Activated CD4-positive, alpha-beta T cell treated with anti-CD3 and anti-CD28 coated beads, Interleukin-2, amount 50 U/mL, for 24 hours (primary cell): ENCODE measurements around the gene SLC25A26.
"Not testable (repeated sequence)": the region's sequence is repeated elsewhere in the genome, so short reads cannot be mapped to it uniquely, and the experiment has no call there.

Experiments used
- DNase-seq, 2 donors: peaks; one replicate each; pipeline ENCODE4 v3.0.0-alpha.2; 2020; ENCODE audit warnings: low read depth in 1 of 2, low spot score in 1 of 2

The SLC25A26 gene

DNA sequence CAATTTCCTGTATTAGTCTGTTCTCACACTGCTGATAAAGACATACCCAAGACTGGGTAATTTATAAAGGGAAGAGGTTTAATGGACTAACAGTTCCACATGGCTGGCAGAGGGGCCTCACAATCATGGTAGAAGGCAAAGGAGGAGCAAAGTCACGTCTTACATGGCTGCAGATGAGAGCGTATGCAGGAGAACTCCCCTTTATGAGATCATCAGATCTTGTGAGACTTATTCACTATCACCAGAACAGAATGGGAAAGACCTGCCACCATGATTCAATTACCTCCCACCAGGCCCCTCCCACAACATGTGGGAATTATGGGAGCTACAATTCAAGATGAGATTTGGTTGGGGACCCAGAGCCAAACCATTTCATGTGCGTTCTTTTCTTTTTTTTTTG lies 5.3 kb downstream of the SLC25A26 start:
- DNase-seq = not testable (repeated sequence)

DNA sequence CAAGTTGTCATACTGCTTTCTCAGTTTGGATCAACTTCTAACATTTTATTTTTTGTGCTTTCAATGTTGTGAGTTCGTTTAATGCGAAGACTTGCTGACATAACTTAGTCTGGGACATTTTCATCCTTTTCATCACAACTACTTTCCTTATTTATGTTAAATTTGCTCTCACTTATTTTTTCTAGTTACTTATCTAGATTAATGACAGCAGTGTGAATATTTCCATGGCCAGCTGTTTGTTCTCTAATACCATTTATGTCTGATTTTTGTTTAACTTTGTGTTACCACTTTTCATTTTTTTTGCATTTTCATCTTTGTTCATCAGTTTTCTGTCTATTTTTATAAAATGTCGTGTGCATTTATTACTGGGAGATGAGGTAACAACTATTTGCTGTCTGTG lies 6.2 kb downstream of the SLC25A26 start:
- no peak for DNase-seq

DNA sequence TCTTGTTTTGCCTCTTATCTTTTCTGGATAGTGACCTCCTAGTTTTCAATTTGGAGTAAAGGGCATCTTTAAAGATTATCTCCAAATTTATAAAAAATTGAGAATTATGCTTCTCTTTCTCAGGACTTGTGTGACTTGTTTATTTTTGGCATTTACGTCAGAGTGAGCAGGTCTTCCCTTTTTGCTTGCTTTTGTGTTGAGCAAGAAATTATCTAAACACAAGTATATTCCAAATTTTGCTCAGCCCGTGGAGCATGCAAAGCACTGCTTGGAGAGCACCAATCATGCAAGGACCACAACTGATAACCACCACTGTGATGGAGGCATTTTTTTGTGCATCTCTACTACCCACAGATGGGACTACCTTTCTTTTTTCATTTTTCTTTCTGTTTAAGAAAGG lies 7.1 kb downstream of the SLC25A26 start:
- DNase-seq = no peak

DNA sequence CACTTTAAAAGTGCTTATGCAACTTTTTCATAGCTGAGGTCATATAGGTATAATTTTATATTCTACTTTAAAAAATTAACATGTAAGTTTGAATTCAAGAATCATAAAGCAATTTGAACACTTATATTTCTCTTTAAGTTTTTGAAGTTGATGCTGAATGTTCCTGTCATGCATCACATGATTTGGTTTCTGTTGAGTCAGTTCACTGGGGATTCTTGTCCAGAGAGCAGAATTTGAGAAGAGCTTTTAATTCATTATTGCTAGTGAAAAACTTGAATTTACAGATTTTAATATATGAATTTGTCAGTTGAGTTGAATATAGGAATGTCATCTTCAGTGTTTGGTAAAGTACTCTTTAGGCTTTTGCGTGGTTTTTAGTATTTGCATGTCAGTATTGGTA lies 7.9 kb downstream of the SLC25A26 start:
- no peak for DNase-seq

DNA sequence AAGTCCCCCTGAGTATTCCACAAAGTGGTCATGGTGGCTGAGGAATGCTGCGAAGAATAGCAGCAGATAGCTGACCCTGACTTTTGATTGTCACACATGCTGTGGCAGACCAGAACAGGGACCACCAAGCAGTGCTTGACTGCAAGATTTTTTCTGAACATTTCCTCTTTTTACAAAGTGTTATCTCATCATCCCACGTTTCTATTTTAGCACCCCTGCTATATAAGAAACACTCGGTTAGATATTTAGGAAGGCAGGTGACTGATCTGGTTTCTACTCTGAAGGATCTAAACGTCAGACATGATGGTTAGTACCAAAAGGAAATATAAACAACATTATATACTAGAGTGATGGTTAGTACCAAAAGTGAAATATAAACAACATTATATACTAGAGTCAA lies 9.1 kb downstream of the SLC25A26 start:
- DNase-seq = no peak

DNA sequence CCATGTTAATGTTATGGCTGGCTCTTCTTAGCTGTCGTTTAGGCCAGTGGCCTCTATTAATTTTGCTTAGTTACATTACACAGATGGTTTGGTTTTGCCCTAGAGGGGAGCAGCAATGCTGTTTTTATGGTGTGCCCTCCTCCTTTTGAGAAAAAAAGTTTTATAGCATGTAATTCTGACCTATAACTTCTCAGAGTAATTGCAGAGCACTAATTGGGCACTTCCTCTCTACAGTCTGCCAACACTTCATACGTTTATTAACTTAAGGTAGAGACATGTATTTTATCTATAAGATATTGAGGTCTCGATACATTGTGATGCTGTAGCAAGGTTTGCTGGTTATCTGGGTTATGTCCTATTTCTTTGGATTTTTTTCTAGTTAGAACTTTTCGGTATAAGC lies 12.2 kb downstream of the SLC25A26 start:
- DNase-seq = no peak

DNA sequence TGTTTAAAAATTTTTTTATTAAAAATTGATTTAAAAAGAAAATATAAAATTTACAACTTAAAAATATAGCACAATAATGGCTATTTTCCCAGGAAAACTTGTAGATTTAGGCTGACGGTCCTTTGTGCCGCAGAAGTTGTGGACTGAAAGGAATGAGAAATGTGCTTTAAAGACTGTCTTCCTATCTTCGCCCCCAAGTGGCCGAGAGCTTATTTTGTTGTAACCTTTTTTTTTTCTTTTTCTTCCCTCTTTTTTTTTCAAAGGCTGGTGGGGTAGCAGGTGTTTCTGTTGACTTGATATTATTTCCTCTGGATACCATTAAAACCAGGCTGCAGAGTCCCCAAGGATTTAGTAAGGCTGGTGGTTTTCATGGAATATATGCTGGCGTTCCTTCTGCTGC lies 15.5 kb downstream of the SLC25A26 start:
- no peak for DNase-seq

DNA sequence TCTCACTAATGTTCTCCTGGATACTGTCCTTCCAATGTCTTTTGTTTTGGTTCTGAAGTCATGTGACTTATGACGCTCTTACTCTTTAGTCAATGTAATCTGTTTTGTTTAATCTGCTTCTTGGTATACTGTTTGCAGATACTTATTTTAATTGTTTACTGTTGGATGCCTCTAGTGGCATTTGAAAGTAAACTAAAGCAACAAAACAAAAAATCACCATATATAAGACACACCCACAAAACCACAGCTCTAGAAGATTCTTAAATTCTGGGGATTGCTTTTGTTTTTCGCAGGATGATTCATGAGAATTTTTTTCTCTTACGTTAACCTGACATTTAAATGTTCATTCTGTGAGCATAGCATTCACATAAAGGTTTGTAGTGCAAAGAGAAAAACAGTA lies 16.8 kb downstream of the SLC25A26 start:
- no peak for DNase-seq

DNA sequence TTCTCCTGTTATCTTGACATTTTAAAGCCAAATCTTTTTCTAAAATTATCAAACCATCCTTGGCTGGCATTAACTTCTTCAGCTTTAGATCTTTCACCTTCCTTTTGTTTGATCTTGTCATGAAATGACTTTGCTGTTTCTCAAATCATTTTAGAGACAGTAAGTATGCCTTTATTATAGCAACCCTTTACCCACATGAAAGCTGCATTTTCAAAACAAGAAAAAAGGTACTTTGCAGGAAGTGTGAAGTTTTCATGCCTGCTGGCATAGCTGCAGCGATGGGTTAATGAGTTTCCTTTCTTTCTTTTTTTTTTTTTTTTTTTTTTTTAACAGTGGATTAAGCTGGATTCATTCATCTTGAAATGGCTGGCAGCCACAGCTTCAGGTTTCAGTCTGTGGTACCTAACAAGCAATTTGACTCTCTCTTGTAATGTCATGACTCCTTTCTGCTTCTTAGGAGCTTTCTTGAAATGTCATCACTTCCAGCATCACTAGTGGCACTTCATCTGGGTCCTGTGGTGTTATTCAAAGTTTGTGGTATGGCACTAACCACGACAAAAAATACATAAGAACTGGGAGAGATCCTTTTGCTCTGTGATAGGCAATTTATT lies 18.8 kb downstream of the SLC25A26 start:
- DNase-seq = no peak

DNA sequence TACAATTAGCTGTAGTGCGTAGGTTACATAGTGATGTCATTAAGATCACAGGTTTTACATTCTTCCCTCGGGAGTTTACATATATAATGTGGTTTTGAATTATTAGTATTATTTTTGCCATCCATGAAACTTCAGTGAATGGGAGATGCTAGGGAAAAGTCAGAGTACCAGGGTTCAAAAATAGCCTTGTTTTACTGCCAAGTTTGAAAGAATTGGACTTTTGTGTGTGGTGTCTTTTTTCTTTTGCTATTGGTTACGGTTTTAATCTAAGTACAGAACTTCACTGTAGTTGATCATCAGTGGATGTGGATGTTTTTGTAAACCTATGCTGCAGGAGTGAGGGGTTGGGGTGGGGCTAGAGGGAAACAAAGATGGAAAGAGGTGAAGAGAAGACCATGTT lies 20.7 kb downstream of the SLC25A26 start:
- DNase-seq = no peak

DNA sequence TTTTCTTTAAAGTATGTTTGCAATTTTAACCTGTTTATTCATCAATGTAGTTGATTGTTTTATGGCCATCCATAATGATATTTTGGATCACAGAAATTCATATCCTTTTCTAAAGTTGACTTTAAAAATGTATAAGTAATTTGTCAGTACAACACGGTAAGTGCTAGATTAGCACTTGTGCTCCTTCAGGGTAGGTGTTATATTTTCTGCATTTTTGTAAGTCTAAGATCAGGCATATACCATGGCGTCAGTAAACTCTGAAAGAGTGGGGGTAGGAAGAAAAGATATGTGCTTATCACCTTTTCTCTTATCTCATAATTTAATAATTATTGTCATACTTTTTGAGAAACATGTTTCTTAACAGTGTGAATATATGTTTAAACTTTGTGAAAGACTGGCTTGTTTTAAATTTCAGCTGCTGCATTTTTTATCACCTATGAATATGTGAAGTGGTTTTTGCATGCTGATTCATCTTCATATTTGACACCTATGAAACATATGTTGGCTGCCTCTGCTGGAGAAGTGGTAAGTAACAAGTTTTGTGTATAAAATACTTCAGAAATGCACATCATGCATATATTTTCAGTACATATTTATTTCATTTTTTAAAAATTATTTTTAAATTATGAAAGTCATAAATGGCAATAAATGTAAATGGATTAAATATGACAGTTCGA lies 22.1 kb downstream of the SLC25A26 start:
- DNase-seq = no peak

DNA sequence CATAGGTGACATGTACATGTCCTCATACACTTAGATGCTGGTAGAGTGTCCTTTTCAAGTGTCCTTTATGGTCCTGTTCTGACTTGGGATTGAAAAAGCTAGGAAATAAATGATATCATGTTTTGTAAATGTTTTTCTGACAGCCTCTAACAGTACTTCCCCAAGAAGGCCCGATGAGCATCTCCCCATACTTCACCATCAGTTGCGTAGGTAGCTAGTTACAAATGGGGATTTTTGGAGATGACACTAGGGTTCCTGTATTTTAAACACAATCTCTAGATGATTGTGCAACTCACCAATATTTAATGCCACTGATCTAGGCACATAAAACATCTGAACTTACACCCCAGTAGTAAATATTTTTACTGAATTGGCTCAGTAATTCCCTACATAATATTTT lies 27.8 kb downstream of the SLC25A26 start:
- DNase-seq = no peak

DNA sequence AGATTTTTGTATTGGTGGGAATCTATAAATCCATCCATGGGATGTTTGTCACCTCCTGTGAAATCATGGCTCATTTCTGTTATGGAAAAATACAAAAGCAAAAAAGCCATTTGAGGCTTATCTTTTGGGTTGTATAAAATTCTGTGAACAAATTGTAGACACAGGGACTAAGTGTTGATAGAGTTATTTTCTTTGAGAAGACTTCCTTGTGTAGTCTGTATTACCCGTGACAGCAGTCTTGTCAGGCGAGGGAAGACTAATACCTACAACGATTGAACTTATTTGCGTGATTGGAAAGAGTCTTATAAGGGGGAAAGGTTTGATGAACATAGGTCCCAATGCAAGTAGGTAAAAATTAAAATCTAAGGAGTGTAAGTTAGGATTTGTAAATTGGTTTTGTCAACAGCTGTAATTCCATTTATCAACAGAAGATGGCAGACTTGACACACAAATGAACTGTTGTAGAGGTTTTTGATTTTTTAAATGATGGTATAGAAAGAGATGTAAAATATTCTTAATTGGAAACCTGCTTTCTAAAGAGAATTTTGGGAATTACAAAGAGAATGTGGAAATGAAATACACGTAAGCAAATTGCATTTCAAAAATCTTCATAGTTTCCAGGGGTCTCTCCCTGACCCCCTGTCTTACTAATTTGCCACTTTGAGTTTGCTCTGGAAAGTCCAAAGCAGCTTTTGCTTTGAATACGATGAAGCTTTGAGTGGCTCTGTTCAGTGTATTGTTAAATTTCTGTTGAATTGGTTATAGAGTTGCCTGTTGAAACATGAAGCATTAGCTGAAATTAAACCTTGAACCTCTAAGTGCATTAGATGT lies 33.2 kb downstream of the SLC25A26 start:
- no peak for DNase-seq

DNA sequence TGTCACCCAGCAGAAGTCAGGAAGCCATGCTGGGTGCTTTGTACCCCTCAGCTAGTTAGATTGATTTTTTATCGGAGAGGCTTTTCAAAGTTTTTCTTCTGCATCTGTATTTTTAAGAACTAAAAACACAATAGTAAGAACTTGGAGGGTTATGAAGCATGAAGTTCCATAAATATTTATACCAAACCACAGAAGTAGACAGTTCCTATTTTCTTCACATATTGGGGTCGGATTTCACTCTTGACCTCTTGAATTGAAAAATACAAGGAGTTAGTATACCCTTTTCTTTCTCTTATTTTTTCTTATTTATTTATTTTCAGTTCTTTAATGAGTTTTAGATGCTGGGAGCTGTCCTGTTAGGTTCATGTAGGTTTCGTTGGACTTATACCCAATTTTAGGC lies 35.1 kb downstream of the SLC25A26 start:
- DNase-seq = no peak

DNA sequence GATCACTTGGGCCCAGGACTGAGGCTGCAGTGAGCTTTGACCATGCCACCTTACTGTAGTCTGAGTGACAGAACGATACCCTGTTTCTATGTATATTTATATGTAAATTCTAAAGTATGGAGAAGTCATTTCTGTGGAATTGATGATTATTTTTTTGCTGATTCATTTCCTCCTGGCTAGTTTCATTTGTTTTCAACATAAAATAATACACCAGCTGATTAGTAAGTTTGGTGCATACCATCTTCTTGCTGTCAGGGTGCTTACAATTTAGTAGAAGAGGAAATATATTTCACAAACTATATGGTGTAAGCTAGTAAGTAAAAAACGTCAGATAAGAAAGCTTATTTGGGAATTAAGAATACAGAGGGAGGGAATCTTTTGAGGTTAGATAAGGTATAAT lies 36.0 kb downstream of the SLC25A26 start:
- no peak for DNase-seq

DNA sequence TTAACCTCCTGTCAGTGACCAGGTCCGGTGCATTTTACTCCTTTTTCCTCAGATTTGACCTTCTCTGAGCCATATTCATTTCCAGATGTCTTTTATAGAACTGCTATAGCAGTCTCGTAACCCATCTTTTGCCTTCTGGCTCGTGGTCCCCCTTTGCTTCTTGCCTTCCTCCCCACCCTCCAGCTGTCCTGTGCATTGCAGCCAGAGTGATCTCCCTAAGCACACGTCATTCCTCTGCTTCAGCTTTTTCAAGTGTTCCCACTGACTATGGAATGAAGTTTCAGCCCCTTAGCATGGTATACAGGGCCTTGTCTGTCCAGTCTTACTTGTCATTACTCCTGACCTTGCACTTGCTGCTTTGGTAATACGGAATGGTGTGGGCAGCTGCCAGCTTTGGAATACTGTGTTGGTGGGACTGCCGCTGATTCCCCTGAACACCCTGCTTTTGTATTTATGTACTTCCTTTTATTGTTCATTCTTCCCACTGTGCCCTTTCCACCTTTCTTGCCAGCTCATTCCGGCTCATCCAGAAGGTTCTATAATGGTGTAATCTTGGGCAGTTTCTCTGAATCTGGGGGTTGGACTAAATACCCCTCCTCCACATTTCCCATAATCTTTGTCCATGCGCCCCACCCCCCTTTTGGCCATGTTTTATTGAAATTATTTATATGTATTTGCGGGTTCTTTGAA lies 38.9 kb downstream of the SLC25A26 start:
- no peak for DNase-seq

DNA sequence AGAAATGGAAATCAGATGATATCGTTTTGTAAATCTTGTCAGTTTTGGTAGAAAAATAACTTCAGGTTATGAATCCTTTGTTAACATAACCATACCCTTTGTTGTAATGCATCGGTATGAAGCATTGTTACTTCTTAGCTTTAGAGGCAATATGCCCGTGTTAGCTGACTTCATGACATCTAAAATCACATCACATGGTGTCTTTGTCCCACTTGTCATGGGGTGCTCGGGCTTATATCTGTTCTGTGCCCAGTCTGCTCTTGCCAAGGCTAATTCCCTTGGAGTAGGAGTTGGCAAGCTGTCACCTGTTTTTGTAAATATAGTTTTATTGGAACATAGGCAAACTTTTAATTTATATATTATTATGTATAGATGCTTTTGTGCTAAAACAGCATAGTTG lies 39.6 kb downstream of the SLC25A26 start:
- DNase-seq = no peak

DNA sequence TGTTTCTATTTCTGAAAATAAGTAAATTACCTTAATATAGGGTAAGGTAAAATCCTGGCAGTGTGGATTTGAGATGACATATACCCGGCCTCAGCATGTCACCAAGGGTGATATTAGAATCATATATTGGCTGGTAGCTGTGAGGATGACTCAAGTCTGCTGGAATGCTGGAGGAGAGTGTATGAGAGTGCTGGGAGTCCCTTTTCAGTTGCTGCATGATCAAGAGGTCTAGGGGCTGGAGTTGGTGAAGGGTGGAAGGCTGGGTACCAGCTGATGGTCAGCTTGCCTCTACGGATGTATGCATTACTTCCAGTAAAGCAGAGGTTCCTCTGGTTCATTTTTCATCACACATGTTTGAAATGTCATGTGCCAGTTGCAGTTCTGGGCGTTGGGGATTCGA lies 40.6 kb downstream of the SLC25A26 start:
- DNase-seq = no peak

DNA sequence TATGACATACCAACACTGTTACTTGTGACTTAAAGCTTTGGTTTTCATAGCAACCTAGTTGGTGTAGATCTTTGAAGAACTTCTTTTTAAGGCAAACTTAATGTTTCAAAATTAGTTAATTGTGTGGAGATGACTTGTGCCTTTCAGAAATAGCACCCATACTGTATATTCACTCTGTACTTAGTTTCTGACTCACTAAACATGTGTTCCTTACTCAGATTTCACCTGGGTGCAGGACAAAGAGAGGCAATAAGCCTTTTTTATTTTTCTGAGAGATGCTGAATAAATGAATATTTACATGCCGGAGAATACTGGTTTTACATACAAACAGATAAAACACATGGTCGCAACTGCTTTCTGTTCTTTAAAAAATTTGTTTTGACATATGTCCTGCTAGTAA lies 44.8 kb downstream of the SLC25A26 start:
- DNase-seq = no peak

DNA sequence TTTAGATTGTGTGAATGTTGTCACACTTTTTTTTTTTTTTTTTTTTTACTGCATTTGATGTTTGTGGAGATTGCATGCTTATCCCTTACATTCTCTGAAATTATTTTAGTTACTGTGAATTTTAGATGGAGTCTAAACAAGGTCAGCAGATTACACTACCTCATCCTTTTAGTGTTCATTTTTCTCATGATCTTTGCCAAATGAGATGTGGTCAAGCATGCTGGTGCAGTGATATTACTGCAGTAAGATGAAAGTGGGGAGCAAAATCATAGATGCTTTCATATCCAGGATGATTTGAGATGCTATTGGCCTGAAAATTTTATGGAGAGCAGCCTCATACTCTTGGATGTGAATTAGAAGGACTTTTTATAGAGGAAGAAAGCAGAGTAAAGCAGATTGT lies 45.8 kb downstream of the SLC25A26 start:
- no peak for DNase-seq

DNA sequence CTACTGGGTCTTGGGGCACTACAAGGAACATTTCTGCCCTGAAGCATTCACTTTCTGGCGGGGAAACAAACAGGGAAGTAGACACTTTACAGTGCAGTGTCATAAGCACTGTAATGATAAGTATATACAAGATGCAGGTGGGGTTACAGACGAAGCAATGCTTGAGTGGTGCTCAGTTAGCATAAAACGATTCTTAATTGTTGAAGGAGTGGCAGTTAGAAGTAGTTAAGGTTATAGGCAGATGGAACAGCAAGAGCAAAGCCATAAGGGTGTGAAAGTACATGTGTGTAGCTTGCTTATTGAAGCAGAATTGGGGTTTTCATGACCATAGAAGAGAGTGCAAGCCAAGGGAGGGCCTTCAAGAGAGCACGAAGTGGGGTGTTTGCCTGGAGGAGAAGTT lies 46.2 kb downstream of the SLC25A26 start:
- DNase-seq = no peak

DNA sequence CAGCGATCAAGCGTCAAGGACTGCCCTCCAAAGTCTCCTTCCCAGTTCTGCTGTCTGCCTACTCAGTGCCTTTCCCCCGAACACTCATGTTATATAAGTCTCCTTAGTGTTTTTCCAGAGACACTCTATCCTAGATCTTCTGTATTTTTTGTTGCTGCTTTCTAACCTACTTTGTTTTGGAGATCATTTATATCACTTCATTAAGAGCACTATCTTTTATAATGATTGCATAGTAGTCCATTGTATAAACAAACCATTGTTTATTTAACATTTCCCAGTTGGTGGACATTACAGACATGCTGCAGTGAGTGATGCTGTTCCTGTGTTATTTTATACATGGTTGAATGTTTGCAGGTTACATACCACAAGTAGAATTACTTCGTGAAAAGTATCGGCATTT lies 47.1 kb downstream of the SLC25A26 start:
- DNase-seq = no peak
